HUES48 (cell line): Measurements from ENCODE around the gene RNF125.
A peak's percentile ranks its signal among the peaks of the same experiment; 100 is the strongest.

Experiments used
- H3K27ac ChIP-seq: one replicate; pipeline ENCODE4 v1.7.0; 2013; ENCODE audit warnings: low read depth, low read length, inconsistent platforms
- H3K27me3 ChIP-seq: 2 replicates; pipeline ENCODE4 v1.6.1; 2013; ENCODE audit warnings: mild to moderate bottlenecking, low read length; ENCODE audit not compliant: control insufficient read depth, insufficient read depth
- H3K36me3 ChIP-seq: 2 replicates; pipeline ENCODE4 v1.6.1; 2013; ENCODE audit warnings: low read length; ENCODE audit not compliant: control insufficient read depth, insufficient read depth
- H3K4me1 ChIP-seq: 2 replicates; pipeline ENCODE4 v1.6.1; 2013; ENCODE audit warnings: mild to moderate bottlenecking, low read length; ENCODE audit not compliant: control insufficient read depth, insufficient read depth
- H3K4me3 ChIP-seq: 2 replicates; pipeline ENCODE4 v1.5.1; 2013; ENCODE audit warnings: mild to moderate bottlenecking, low read depth, low read length
- H3K9ac ChIP-seq: 2 replicates; pipeline ENCODE4 v1.6.1; 2013; ENCODE audit warnings: mild to moderate bottlenecking, low read depth, low read length, moderate library complexity
- H3K9me3 ChIP-seq: 2 replicates; pipeline ENCODE4 v1.6.1; 2013; ENCODE audit warnings: low read length; ENCODE audit not compliant: control insufficient read depth, insufficient read depth

RNF125 gene

DNA sequence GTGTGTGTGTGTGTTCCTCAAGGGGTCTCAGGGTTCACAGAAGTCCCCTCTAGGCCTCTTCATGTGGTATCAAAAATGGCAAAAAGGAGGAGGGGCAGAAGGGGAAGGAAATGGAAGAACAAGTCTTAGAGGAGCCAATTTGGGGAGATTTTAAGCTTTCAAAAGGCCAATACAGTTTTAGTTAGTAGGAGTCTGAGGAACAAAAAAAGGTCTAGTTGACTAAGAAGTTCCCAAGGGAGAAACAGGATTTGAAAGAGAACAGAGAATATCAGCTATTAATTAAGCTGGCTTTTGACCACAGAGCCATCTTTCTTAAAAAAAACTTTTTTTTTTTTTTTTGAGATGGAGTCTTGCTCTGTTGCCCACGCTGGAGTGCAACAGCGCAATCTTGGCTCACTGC, 7.1 kb downstream of the RNF125 start:
- Histone ChIP-seq H3K4me3 (no peak overlapping the region), H3K36me3 (no peaks in the 10 kb centered on the region), H3K9me3 (no peaks in the 10 kb centered on the region), H3K4me1 (peaks cover 19% of the 10 kb centered on the region), H3K27ac (no peak overlapping the region), H3K9ac (no peak overlapping the region), H3K27me3 (no peaks in the 10 kb centered on the region)

DNA sequence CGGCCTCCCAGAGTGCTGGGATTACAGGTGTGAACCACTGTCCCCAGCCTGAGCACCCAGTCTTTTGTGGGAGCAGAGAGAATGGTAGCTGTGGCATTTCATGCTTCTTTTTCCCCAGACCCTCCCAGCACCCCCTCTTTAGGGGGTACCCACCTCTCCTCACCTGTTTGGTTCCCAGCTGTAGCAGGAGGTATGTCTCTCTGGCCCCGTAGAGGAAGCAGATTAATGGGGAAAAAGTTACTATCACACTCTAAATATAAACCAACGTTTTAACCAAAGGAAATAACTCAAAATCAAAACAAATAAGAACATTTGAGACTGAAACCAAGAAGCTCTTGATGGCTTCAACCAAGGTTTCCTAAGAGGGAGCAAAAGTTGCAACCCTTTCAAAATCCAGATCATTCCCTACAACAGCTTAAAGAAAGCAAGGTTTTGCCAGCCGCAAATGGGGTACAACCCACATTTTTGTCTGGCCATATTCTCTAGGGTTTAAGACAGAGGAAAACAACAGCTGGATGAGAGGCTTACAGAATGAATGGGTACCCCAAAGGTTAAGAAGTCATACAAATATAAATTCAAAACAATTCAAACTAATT, 8.0 kb downstream of the RNF125 start:
- H3K9ac ChIP-seq = 0 out of 2 replicates have a peak overlapping the region, but pooled peaks have one; percentile 18
- no peaks in the 10 kb centered on the region for H3K27me3 ChIP-seq
- H3K4me1 ChIP-seq = peaks cover 16% of the 10 kb centered on the region
- H3K9me3 ChIP-seq = no peaks in the 10 kb centered on the region
- H3K27ac ChIP-seq = no peak overlapping the region
- H3K4me3 ChIP-seq = no peak overlapping the region
- no peaks in the 10 kb centered on the region for H3K36me3 ChIP-seq

DNA sequence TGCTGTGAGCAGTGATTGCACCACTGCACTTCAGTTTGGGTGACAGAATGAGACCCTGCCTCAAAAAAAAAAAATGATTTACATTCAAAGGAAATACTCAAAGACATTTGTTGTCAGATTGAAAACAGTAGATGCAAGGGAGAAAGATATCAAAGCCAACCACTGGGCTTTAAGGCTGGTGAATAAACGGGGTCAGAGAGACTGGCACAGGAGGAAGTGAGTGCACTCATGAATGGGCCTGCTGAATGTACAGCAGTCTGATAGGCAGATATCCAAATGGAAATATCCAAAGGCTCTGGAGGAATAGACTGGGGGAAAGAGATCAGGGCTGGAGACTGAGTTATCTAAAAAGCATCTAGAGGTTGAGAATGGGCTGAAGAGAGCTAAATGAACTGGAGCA, 10.9 kb downstream of the RNF125 start:
- no peaks in the 10 kb centered on the region for H3K9me3 ChIP-seq
- no peak overlapping the region for H3K4me3 ChIP-seq
- H3K27ac ChIP-seq = no peak overlapping the region
- no peaks in the 10 kb centered on the region for H3K27me3 ChIP-seq
- no peak overlapping the region for H3K9ac ChIP-seq
- H3K4me1 ChIP-seq = peaks cover 5% of the 10 kb centered on the region; the same call in 1 of the 2 replicates
- no peaks in the 10 kb centered on the region for H3K36me3 ChIP-seq

DNA sequence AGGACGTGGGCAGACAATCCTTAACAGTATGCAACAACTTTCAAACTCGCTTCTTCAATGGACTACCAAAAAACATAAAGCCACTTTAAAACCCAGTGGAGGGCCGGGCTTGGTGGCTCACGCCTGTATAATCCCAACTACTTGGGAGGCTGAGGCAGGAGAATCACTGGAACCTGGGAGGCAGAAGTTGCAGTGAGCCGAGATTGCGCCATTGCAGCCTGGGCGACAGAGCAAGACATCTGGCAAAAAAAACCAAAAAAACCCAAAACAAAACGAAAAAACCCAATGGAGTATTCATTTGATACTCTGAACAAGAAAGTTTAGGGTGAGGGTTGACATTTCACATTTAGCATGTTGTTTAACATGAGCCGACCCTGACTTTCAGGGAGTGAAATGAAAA, 14.0 kb downstream of the RNF125 start:
- H3K4me1 ChIP-seq = no peaks in the 10 kb centered on the region
- H3K9me3 ChIP-seq = no peaks in the 10 kb centered on the region
- H3K27ac ChIP-seq = no peak overlapping the region
- H3K27me3 ChIP-seq = no peaks in the 10 kb centered on the region
- no peak overlapping the region for H3K9ac ChIP-seq
- H3K36me3 ChIP-seq = peaks cover 7% of the 10 kb centered on the region
- no peak overlapping the region for H3K4me3 ChIP-seq

DNA sequence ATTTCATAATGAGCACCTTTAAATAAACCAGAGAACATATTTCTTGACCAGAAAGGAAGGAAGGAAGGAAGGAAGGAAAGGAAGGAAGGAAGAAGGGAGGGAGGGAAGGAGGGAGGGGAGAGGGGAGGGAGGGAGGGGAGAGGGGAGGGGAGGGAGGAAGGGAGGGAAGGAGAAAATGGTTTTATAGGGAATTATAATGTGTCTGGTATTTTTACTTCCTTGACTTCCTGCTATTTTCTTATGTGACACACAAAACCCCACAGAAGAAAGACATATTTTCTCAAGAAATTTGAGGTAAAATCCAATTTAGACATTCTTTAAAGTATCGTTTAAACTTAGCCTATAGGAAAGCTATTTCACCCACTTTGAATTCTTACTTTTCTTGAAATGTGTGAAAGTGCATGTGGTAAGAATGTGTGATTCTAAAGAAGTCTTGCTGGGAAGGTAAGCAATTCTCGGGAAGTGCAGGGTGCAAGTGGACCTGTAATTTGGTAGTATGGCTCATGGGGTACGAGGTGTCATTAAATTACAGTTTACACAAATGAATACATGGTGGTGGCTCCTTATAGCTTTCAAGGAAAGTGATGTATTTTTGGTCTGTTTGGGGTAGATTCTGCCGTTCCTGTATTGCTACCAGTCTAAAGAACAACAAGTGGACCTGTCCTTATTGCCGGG, 18.0 kb downstream of the RNF125 start:
- Histone ChIP-seq H3K9ac (no peak overlapping the region), H3K36me3 (peaks cover 20% of the 10 kb centered on the region), H3K4me1 (no peaks in the 10 kb centered on the region), H3K27ac (no peak overlapping the region), H3K4me3 (no peak overlapping the region), H3K27me3 (no peaks in the 10 kb centered on the region), H3K9me3 (no peaks in the 10 kb centered on the region)

DNA sequence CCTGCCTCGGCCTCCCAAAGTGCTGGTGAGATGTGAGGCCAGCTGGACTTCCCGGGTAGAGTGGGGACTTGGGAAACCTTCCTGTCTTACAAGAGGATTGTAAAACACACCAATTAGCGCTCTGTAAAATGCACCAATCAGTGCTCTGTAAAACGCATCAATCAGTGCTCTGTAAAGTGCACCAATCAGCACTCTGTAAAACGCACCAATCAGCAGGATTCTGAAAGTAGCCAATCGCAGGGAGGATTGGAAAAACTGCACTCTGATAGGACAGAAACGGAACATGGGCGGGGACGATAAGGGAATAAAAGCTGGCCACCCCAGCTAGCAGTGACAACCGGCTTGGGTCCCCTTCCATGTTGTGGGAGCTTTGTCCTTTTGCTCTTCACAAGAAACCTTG, 19.0 kb downstream of the RNF125 start:
- no peak overlapping the region for H3K4me3 ChIP-seq
- no peaks in the 10 kb centered on the region for H3K4me1 ChIP-seq
- no peaks in the 10 kb centered on the region for H3K27me3 ChIP-seq
- H3K9ac ChIP-seq = no peak overlapping the region
- peaks cover 25% of the 10 kb centered on the region for H3K36me3 ChIP-seq
- H3K9me3 ChIP-seq = no peaks in the 10 kb centered on the region
- H3K27ac ChIP-seq = no peak overlapping the region

DNA sequence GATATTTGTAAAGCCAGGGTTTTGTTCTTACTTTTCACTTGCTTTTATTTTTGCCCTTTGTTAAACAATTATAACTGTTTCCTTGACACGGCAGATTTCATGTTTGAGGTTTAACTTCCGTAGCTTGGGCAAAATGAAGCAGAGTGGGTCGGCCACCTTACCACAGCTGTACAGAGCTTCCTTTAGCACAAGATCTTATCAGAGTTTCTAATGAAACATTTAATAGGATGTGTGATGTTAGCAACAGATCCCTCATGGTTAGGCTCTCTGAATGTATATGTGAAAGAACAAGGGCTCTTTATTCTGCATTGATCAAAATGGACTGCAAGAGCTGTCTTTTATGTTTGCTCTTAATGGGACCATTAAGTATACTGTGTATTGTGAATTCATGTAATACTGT, 22.3 kb downstream of the RNF125 start:
- peaks cover 35% of the 10 kb centered on the region for H3K36me3 ChIP-seq
- no peaks in the 10 kb centered on the region for H3K9me3 ChIP-seq
- no peak overlapping the region for H3K4me3 ChIP-seq
- no peak overlapping the region for H3K27ac ChIP-seq
- H3K4me1 ChIP-seq = no peaks in the 10 kb centered on the region
- H3K27me3 ChIP-seq = no peaks in the 10 kb centered on the region
- H3K9ac ChIP-seq = no peak overlapping the region

DNA sequence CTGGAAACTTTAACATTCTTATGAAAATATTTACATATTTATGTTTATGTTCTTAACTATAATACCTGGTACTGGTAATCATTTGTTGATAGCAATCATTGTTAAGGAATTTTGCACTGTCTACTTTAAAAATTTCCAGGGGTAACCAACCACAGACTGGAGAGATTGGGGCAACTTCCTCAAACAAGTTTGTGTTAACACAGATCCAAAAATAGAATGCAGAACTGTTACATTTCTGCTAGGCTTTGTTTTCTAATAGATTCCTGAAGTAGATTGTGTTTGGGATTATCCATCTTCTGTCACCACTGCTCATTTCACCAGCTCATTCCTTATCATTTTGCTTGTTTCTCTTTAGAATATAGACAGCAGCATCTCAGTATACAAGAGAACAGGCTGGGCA, 23.7 kb downstream of the RNF125 start:
- Histone ChIP-seq H3K4me1 (no peaks in the 10 kb centered on the region), H3K9me3 (no peaks in the 10 kb centered on the region), H3K27ac (no peak overlapping the region), H3K4me3 (no peak overlapping the region), H3K27me3 (no peaks in the 10 kb centered on the region), H3K9ac (no peak overlapping the region), H3K36me3 (peaks cover 38% of the 10 kb centered on the region)

DNA sequence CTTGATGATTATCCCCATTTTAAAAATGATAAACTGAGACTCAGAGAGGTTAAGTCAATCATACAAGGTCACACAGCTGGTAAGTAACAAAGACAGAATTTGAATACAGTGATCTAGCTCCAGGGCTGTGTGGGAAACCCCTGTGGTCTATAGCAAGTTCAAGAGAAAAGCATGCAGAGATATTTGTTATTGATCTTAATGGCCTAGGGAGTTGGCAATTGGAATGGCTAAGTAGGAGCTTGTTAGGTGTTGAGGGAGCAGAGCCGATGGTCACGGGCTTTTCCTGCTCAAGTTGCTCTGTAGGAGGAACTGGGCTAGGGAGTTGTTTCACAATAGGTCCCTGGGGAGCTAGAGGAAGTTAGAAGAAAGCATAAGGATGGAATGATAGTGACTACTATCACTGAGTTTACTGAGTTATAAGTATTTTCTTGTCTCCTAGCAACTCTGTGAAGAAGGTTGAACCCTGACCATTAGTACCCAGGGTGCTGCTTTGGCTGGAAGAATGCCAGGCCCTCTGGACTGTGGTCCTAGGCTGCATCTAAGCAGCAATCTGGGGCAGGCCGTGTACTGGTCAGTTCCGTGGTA, 30.0 kb downstream of the RNF125 start:
- Histone ChIP-seq H3K9ac (no peak overlapping the region), H3K27me3 (no peaks in the 10 kb centered on the region), H3K27ac (no peak overlapping the region), H3K4me1 (no peaks in the 10 kb centered on the region), H3K4me3 (no peak overlapping the region), H3K9me3 (no peaks in the 10 kb centered on the region), H3K36me3 (peaks cover 17% of the 10 kb centered on the region; the same call in 1 of the 2 replicates)

DNA sequence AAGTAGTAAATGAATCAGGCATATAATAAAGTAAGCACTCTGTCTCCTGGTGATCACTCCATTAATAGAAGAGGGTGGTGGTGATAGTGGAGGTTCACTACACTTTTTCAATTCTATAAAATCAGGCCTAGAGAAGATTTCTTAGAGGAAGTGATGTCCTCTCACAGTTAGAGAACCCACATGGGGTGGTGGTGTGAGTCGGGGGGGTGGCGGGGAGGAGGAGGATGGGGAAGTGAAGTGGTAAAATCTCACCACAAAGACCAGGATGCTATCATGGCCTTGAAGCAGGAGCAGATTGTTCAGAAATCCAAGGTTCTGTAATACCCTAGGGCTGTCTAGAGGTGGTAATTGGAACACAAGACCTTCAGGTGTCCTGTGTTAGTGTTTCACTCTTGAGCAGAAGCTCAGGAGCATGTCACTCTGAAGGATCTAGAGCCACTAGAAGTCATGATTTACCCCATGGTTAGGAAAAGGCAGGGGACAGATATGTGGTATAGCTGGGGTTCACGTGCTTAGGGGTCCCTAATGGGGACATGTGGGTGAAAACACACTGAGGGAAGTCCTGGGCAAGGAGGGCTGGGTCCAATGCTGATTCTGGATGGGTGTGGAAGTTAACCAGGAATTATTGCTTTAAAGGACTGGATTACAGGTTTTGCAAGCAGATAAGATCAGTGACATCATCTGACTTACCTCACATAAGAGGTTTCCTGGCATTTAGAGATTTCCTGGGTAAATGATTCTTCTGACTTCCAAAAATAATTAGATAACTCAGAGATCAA, 31.0 kb downstream of the RNF125 start:
- Histone ChIP-seq H3K4me3 (no peak overlapping the region), H3K27ac (no peak overlapping the region), H3K9me3 (no peaks in the 10 kb centered on the region), H3K9ac (no peak overlapping the region), H3K36me3 (peaks cover 15% of the 10 kb centered on the region; the same call in 1 of the 2 replicates), H3K27me3 (no peaks in the 10 kb centered on the region), H3K4me1 (no peaks in the 10 kb centered on the region)
